ENCODE results near the gene CADM1. TPM values are rescaled to one million over a fixed set of nuclear protein-coding genes. Genes with fewer than 3 reads are reported as not detected.

Gene CADM1
- total RNA-seq, 2 experiments from 2014 or later = 59.7 to 89.7 TPM

- CTCF ChIA-PET (ENCODE audit: unreplicated experiment) = no interaction called here
- no peak for DNase-seq (ENCODE audit: low spot score)
- H3K9me2 ChIP-seq (ENCODE audit: insufficient read depth, low read length) = no peaks in the 10 kb centered on the region
- no peak overlapping the region for H3K27ac ChIP-seq (ENCODE audit: low read depth, low read length, poor library complexity, severe bottlenecking)
- no peak overlapping the region for H3K4me3 ChIP-seq (ENCODE audit: low read depth, low read length, poor library complexity, severe bottlenecking)
- no peak overlapping the region for H3K4me2 ChIP-seq (ENCODE audit: low read length)
- no peaks in the 10 kb centered on the region for H3K79me2 ChIP-seq (ENCODE audit: insufficient read depth, low read depth, low read length)
- no TSS peak for BruUV-seq (replicated peaks)
- no peak overlapping the region for H2AFZ ChIP-seq (ENCODE audit: low read length)
- peaks cover 10% of the 10 kb centered on the region for H3K36me3 ChIP-seq (ENCODE audit: insufficient read depth, low read length)
- TF ChIP-seq EZH2phosphoT487 (IDR thresholded peaks at IDR 0.05; ENCODE audit: borderline replicate concordance, low read depth, low read length) = no peak
- TF ChIP-seq, protein P1, sequence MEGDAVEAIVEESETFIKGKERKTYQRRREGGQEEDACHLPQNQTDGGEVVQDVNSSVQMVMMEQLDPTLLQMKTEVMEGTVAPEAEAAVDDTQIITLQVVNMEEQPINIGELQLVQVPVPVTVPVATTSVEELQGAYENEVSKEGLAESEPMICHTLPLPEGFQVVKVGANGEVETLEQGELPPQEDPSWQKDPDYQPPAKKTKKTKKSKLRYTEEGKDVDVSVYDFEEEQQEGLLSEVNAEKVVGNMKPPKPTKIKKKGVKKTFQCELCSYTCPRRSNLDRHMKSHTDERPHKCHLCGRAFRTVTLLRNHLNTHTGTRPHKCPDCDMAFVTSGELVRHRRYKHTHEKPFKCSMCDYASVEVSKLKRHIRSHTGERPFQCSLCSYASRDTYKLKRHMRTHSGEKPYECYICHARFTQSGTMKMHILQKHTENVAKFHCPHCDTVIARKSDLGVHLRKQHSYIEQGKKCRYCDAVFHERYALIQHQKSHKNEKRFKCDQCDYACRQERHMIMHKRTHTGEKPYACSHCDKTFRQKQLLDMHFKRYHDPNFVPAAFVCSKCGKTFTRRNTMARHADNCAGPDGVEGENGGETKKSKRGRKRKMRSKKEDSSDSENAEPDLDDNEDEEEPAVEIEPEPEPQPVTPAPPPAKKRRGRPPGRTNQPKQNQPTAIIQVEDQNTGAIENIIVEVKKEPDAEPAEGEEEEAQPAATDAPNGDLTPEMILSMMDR (conservative IDR thresholded peaks at IDR 0.05; ENCODE audit: low read length) = no peak
- POLR2A ChIA-PET = interaction anchor here (0.5 to 1.4 kb wide), 7 partner anchors 8 to 807 kb away, joined by 3 to 8 read pairs (median 4); no protein-coding TSS in a partner anchor
- H4K20me1 ChIP-seq (ENCODE audit: insufficient read depth, low read length) = no peaks in the 10 kb centered on the region
- H3K4me1 ChIP-seq (ENCODE audit: insufficient read depth, low read length, poor library complexity, severe bottlenecking) = no peaks in the 10 kb centered on the region
- no peaks in the 10 kb centered on the region for H3K9me3 ChIP-seq (ENCODE audit: low read length)
- intact Hi-C loops (cut with micrococcal nuclease; ENCODE audit: unreplicated experiment) = no loop called here
Observed at GRCh38 chr11:115206365-115207022, 297.7 kb downstream of the CADM1 start.

DNA sequence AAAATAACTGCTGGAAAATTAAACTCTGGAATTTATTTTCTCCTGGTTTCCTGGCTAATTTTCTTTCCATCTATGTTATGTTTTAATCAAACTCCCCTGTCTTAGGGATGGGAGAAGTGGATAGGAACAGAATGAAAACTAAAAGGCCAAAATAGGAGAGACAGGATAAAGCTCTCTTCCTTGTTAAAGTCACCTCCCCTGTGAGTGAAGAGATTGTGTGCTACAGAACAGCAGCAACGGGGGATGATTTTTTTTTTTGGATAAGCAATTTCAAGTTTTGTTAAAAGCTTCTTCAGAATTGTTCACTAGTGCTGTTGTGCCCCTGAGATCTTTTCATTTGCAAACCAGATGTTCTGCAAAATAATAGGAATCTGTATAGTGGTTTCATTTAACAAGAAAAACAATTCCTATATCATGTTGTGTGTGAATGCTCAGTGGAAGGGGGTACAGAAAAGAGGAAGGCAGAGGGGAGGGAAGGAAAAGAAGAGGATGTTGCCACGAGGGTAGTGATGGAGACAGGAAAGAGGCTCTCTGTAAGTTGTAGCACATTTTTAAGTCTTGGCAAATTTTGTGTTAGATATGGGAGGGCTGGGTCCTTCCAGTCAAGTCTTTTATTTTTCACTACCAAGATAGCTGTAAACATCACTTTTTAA is 301.2 kb downstream of the CADM1 start:
- H4K20me1 ChIP-seq (ENCODE audit: insufficient read depth, low read length) = no peaks in the 10 kb centered on the region
- no peak overlapping the region for H3K4me3 ChIP-seq (ENCODE audit: low read depth, low read length, poor library complexity, severe bottlenecking)
- no peaks in the 10 kb centered on the region for H3K36me3 ChIP-seq (ENCODE audit: insufficient read depth, low read length)
- TF ChIP-seq EZH2phosphoT487 (IDR thresholded peaks at IDR 0.05; ENCODE audit: borderline replicate concordance, low read depth, low read length) = no peak
- TF ChIP-seq, protein P1 (conservative IDR thresholded peaks at IDR 0.05; ENCODE audit: low read length) = no peak
- DNase-seq (ENCODE audit: low spot score) = no peak
- H2AFZ ChIP-seq (ENCODE audit: low read length) = no peak overlapping the region
- no peak overlapping the region for H3K4me2 ChIP-seq (ENCODE audit: low read length)
- no peaks in the 10 kb centered on the region for H3K9me2 ChIP-seq (ENCODE audit: insufficient read depth, low read length)
- no peak overlapping the region for H3K27ac ChIP-seq (ENCODE audit: low read depth, low read length, poor library complexity, severe bottlenecking)
- POLR2A ChIA-PET = interaction anchor here (0.7 to 1.4 kb wide), 4 partner anchors 11 to 227 kb away, joined by 3 to 6 read pairs (median 4); no protein-coding TSS in a partner anchor
- intact Hi-C loops (cut with micrococcal nuclease; ENCODE audit: unreplicated experiment) = no loop called here
- H3K79me2 ChIP-seq (ENCODE audit: insufficient read depth, low read depth, low read length) = no peaks in the 10 kb centered on the region
- BruUV-seq (replicated peaks) = no TSS peak
- no peaks in the 10 kb centered on the region for H3K4me1 ChIP-seq (ENCODE audit: insufficient read depth, low read length, poor library complexity, severe bottlenecking)
- no peaks in the 10 kb centered on the region for H3K9me3 ChIP-seq (ENCODE audit: low read length)
- CTCF ChIA-PET (ENCODE audit: unreplicated experiment) = no interaction called here

GRCh38 chr11:115202074-115202473 is 302.1 kb downstream of the CADM1 start:
- H3K4me2 ChIP-seq (ENCODE audit: low read length) = no peak overlapping the region
- no peak for DNase-seq (ENCODE audit: low spot score)
- no peaks in the 10 kb centered on the region for H4K20me1 ChIP-seq (ENCODE audit: insufficient read depth, low read length)
- no TSS peak for BruUV-seq (replicated peaks)
- no peaks in the 10 kb centered on the region for H3K4me1 ChIP-seq (ENCODE audit: insufficient read depth, low read length, poor library complexity, severe bottlenecking)
- intact Hi-C loops (cut with micrococcal nuclease; ENCODE audit: unreplicated experiment) = no loop called here
- CTCF ChIA-PET (ENCODE audit: unreplicated experiment) = no interaction called here
- POLR2A ChIA-PET = interaction anchor here (1.0 to 1.5 kb wide), 3 partner anchors 12 to 81 kb away, joined by 3 to 4 read pairs (median 4); no protein-coding TSS in a partner anchor
- H3K36me3 ChIP-seq (ENCODE audit: insufficient read depth, low read length) = no peaks in the 10 kb centered on the region
- H3K79me2 ChIP-seq (ENCODE audit: insufficient read depth, low read depth, low read length) = no peaks in the 10 kb centered on the region
- H3K9me2 ChIP-seq (ENCODE audit: insufficient read depth, low read length) = no peaks in the 10 kb centered on the region
- no peaks in the 10 kb centered on the region for H3K9me3 ChIP-seq (ENCODE audit: low read length)
- TF ChIP-seq, protein P1 (conservative IDR thresholded peaks at IDR 0.05; ENCODE audit: low read length) = no peak
- TF ChIP-seq EZH2phosphoT487 (IDR thresholded peaks at IDR 0.05; ENCODE audit: borderline replicate concordance, low read depth, low read length) = no peak
- H3K27ac ChIP-seq (ENCODE audit: low read depth, low read length, poor library complexity, severe bottlenecking) = no peak overlapping the region
- no peak overlapping the region for H3K4me3 ChIP-seq (ENCODE audit: low read depth, low read length, poor library complexity, severe bottlenecking)
- H2AFZ ChIP-seq (ENCODE audit: low read length) = no peak overlapping the region
